GM08714 (cell line): ENCODE data around the gene CC2D2A.

Experiments used
- H3K4me3 ChIP-seq: fragments of 200-500 bp; sonication (Bioruptor generic); 2 replicates; pipeline ENCODE4 v1.5.1; 2014; ENCODE audit warnings: mild to moderate bottlenecking, low read length, inconsistent platforms
- ZNF274 ChIP-seq: IDR thresholded peaks from 2 replicates; pipeline ENCODE4 v1.6.1; 2012; ENCODE audit warnings: mild to moderate bottlenecking, low read depth, low read length

CC2D2A gene

DNA sequence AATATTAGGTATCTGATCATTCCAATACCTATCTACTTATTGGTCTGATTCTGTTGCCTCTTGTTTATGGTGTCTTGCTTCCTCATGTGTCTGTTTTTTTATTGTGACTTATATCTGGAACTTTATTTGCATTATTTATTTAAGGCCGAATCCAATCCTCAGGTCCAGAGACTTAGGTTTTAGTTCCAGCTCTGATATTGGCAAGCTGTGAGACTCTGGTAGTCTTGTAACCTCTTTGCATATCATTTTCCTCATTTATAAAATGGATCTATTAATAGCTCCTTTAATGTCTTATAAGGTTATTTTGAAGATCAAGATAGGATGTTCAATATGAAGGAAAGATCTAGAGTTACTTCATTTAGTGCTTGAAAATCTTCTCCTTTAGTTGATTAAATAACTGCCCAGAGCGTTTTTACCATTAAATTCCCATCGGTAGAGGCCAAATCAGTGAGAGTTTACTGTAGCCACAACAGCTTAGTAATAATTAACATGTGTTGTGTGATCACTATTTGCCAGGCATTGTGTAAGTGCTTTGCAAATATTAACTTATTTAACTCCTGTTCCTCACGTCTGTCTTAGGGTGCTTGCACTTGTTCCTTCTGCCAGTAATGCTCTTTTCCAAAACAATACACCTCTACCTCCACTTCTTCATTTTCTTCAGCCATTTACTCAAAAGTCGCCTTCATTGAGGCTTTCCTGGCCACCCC lies 82.2 kb downstream of the CC2D2A start:
- no peak overlapping the region for H3K4me3 ChIP-seq
- no peak for TF ChIP-seq ZNF274

DNA sequence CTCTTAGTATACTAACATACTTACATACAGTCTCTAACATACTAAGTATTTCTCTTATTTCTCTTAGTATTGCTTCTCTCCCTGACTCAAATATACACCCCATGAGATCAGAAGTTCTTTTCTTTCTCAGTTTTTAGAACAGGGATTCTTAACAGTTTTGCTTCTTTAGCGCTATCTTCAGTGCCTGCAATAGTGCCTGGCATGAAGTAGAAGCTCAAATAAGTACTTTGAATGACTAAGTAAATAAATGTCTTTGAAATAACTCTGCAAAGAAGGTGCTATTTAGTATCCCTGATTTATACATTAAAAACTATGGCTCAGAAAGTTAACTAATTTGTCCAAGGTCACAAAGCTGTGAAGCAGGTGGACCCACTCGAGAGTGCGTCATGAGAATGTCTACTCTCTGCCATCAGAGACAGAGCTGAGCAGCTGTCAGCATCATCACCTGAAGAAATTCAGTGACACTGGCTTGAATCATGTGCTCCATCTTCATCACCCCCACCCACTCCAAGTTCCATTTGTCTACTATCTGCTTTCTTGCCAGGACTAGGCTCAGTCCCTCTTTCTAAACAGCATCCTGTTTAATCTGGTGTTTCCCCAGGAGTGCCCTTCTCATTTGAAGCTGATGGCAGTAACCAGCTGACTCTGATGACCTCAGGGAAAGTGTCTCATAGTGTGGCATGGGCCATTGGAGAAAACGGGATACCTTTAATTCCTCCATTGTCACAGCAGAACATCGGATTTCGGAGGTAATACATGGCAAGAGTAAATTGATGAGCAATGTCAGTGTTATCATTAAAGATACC lies 83.1 kb downstream of the CC2D2A start:
- TF ChIP-seq ZNF274: no peak
- no peak overlapping the region for H3K4me3 ChIP-seq

DNA sequence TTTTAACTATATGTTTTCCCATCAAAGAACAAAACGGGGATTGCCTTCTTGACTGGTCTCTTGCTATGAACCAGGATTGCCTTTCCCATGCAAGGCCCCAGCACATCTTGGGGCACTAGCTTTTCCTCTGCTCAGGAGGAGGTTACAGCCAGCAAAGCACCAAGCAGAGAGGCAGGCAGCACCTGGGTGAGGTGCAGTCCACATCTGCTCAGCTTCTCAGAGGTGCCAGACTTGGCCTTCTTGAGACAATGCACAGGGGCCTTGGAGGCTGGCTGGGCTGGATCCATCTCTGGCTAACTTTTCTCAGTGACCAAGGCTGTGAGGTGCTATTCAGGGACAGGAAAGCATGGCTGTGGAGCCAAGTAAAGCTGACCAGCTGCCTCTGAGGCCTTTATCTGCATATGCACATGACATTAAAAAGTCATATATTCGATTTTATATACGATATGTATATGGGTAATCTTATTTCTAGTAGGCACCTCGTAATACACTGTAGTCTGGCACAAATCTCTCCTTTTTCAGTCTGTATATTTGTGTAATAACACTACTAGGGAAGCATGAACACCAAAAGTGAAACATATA lies 86.9 kb downstream of the CC2D2A start:
- no peak for TF ChIP-seq ZNF274
- no peak overlapping the region for H3K4me3 ChIP-seq

DNA sequence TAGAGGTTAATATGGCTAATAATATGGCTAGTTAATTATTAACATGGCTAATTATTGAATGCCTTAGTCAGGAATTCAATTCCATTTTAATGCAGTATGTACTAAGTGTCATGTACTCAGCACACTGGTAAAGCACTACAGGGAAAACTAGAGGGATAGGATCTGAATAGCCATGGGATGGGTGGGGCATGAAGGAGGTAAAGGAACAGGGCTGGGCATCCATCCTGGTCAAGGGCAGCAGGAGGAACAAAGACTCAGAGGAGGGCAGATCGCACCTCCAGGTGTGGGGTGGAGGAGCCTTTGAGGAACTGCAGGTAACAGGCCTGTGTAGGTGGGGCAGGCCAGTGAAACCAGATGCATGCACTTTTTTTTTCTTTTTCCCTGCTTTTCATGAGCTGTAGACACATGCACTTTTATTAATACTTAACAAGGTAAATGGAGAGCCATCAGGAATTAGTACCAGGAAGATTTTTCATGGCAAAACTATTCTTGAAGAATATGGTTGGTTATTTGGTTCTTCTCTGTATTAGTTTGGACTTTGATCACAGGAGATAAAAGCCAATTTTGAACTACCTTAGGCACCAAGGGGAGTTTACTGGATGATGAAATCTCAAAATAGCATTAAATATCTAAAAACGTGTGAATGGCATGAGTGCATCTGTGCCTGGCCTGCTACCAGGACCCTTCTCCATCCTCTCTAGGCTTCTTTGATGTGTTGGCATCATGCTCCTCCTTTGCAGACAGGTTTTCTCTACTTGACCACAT lies 88.3 kb downstream of the CC2D2A start:
- no peak for TF ChIP-seq ZNF274
- no peak overlapping the region for H3K4me3 ChIP-seq

DNA sequence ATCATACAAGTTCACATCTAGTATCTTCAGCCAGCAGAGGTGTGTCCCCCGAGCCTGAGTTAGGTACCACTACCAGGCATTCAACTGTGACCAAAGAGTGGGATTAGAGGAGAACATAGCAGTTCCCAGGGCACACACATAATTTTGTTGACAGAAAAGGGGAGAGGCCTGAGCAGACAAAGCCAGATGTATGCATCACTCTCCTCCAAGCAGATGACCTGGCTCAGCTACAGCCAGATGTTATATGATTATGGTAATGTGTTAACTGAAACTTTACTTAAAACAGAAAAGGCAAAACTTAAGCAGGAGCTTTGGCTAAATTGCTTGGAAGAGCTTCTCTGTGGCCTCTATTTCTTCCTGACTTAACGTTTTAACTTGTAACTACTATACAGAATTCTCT lies 88.9 kb downstream of the CC2D2A start:
- no peak overlapping the region for H3K4me3 ChIP-seq

DNA sequence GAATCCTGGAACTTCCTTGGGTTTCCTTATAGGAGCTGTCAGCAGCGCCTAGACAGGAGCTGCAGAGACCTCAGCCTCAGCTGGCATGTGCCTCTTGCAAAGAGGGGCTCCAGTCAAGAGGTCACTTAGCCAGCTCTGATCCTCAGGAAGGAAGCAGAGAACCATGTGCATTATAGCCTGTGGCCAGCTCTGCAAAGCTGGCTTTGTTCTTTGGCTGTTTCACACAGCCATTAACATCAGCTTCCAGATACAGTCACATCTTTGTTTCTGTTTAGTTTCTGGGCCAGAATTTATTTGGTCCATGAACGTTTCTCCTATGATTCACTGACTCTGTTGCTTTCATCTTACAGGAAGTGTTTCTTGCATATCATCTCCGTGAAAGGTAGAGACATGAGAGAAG lies 92.4 kb downstream of the CC2D2A start:
- no peak overlapping the region for H3K4me3 ChIP-seq
- no peak for TF ChIP-seq ZNF274

More for the DNA sequence above, 88.9 kb downstream of the CC2D2A start:
- no peak for TF ChIP-seq ZNF274

DNA sequence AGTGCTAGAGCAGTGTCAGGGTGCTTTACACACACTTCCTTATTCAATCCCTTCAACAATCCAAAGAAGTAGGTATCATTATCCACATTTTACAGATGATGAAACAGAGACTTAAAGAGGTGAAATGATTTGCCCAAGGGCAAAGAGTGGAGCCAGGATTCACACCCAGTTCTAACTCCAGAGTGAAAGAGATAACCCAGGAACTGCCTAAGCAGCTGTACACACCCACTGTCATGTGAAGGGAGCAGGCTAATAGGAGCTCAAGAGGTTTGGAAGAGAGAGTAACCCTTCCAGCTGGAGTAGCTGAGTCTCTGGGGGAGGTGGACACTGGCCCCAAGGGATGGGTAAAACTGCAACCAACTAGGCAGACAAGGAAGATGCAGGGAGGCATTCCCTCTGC lies 92.9 kb downstream of the CC2D2A start:
- no peak overlapping the region for H3K4me3 ChIP-seq
- no peak for TF ChIP-seq ZNF274

DNA sequence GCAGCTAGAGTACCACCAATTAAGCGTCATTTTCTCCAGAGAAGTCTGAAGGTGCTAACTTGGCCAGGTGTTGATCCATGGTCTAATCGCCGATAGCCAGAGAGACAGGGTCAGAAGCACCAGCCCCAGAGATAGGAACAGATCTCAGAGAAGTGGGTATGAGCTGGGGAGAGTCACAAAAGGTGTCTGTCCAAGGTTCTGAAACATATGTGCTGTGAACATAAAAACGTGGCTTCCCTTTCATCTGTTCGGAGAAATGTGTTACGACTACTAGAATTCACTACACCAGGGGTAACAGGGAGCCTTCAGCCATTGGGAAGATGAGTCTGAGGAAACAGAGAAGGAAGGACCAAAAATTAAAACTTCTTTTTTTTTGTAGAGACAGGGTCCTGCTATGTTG lies 94.2 kb downstream of the CC2D2A start:
- no peak overlapping the region for H3K4me3 ChIP-seq
- TF ChIP-seq ZNF274: no peak

DNA sequence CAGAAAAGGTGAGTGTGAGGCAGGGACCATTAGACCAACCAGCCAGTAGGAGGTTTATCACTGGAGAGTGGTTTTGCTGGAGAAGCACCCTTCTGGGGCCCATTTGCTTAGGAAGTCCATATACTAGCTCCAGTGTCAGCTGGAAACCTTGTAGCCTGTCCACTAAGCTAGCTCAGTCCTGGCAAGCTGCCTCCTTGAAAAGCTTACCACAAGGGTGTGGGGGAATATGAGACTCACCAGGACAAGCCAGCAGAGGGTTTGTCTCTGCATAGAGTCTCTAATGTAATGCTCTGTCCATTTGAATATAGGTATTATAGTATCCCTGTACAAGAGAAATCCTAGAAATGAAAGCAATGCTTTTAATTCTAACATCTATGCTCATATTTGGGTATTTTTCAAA lies 99.1 kb downstream of the CC2D2A start:
- TF ChIP-seq ZNF274: no peak
- no peak overlapping the region for H3K4me3 ChIP-seq

DNA sequence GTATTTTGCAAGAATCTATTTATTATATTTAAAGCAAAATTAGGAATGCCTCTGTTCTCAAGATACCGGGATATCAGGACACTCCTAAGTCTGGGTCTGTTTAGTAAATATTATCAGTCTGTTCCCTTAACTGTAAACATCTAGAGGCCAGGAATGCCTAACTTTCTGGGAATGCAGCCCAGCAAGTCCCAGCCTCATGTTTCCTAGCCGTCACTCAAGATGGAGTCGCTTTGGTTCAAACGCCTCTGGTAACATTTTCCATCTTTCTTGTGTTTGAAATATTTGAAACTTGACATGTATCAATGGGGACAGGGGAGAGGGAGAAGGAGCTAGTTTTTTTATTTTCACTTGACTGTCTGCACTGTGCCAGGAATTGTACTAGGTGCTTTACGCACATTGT lies 100.1 kb downstream of the CC2D2A start:
- no peak for TF ChIP-seq ZNF274
- H3K4me3 ChIP-seq: no peak overlapping the region

DNA sequence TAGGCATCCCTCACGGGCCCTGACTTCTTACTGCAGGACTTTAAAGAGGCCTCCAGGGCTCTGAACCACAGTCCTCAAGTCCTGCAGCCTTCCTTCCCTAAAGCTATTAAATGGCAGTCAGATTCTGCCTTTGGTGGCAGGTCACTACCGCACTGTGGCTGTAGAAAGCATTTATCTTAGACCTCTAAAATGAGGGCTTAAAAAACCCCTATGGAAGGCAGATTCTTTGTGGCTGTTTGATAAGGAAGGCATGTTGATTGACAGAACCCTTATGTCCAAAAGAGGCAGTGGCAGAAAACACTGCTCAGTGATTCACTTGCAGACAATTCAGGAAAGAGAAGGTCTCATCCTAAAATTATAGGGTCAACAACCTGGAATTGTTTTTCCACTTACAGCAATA lies 106.3 kb downstream of the CC2D2A start:
- TF ChIP-seq ZNF274: no peak
- H3K4me3 ChIP-seq: no peak overlapping the region

DNA sequence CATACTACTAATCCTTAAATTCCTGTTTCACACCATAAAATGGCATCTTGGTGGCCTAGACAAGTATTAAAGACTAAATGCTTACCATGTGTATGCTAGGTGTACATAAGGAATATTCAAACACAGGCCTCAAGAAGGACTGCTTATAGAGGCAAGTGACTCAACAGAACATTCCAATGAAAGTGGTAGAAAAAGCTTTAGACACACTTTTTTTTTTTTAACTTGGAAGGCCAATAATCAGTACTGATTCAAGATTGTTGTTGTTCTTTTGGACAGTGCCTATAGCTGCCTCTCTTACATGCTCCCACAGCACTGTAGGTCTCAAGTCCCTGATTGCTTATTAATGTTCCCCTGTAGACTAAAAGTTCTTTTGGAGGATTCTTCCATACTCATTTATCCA lies 107.8 kb downstream of the CC2D2A start:
- no peak for TF ChIP-seq ZNF274
- H3K4me3 ChIP-seq: no peak overlapping the region

DNA sequence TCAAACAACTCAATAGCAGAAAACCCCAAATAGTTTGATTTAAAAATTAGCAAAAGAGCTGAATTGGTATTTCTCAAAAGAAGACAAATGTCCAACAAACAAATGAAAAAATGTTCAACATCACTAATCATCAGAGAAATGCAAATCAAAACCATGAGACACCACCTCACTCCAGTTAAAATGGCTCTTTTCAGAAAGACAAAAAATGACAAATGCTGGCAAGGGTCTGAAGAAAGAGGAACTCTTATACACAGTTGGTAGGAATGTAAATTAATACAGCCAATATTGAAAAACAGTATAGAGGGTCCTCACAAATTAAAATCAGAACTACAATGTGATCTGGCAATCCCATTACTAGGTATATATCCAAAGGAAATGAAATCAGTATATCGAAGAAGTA lies 115.1 kb downstream of the CC2D2A start:
- H3K4me3 ChIP-seq: no peak overlapping the region
- no peak for TF ChIP-seq ZNF274

DNA sequence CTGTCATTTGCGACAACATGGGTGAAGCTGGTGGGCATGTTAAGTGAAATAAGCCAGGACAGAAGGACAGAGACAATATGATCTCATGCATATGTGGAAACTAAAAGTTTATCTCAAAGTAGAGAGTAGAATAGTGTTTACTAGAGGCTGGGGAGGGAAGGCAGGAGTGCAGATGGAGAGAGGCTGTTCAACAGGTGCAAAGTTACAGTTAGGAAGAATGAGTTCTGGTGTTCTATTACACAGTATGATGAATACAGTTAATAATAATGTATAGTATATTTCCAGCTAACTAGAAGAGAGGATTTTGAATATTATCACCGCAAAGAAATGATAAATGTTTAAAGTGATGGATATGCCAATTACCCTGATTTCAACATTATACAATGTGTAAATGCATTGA lies 115.6 kb downstream of the CC2D2A start:
- TF ChIP-seq ZNF274: no peak
- H3K4me3 ChIP-seq: no peak overlapping the region

DNA sequence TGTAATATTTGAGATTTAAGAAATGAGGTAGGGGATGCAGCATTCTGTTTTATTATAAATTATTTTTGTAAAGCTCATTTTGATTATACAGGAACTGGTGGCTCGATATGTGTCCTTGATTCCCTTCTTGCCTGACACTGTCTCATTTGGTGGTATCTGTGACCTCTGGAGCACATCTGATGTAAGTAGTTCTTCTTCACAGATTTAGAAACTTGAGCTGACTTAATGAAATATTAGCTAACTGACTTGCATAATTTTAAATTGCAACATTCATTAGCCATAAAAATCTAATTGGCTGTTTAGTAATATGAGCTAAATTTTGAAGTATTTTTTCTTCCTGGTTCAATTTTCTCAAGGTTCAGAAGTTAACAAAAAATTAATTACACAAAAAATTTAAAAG lies 116.4 kb downstream of the CC2D2A start:
- H3K4me3 ChIP-seq: no peak overlapping the region
- TF ChIP-seq ZNF274: no peak

DNA sequence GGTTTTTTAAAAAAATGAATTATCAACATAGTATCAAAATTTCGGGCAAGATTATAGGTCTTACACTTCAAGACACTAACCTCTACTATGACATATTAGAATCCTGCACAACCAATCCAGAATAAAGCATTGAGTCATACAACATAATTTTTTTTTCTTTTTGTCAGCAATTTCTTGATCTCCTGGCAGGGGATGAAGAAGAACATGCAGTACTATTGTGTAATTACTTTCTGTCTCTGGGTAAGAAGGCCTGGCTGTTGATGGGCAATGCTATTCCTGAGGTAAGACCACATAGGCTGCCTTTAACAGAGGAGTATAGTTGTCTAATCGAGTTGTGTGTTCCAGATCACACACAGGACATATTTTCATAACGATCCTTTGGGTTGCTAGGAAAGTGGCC lies 118.0 kb downstream of the CC2D2A start:
- no peak overlapping the region for H3K4me3 ChIP-seq
- no peak for TF ChIP-seq ZNF274
